Myocyte (in vitro differentiated cells): ENCODE results near the gene INTS1. TPM values are rescaled to one million over a fixed set of nuclear protein-coding genes. Genes with fewer than 3 reads are reported as not detected.

Experiments used
- DNase-seq: peaks from one replicate; pipeline ENCODE4 v3.0.0-alpha.2; 2012; ENCODE audit warnings: low read depth
- total RNA-seq: library from RNA; depleted of rRNA; stranded (reverse); fragments of >200 nt; gene quantifications from 2 replicates; pipeline ENCODE4 v1.2.3, GENCODE V29; 2014

INTS1 gene
- total RNA-seq, 1 donor from 2014 or later, result 52.7 TPM

GRCh38 chr7:1466524-1467271 lies 37.5 kb downstream of the INTS1 start:
- DNase-seq, result peak; percentile 92

- no peak for DNase-seq
These were observed 39.5 kb downstream of the INTS1 start for GRCh38 chr7:1464694-1465093.

GRCh38 chr7:1463676-1464223 lies 40.4 kb downstream of the INTS1 start:
- DNase-seq, result no peak

GRCh38 chr7:1461646-1462375 lies 42.4 kb downstream of the INTS1 start:
- DNase-seq, result no peak

GRCh38 chr7:1460821-1461645 lies 43.2 kb downstream of the INTS1 start:
- peak; percentile 84 for DNase-seq

- DNase-seq, result peak; percentile 15
These were observed 44.0 kb downstream of the INTS1 start for GRCh38 chr7:1459920-1460820.

- DNase-seq, result peak; percentile 100
These were observed 44.7 kb downstream of the INTS1 start for GRCh38 chr7:1459512-1459892.

GRCh38 chr7:1458683-1459511 lies 45.3 kb downstream of the INTS1 start, which contains the start of gene MICALL2:
Gene MICALL2 (minus strand): TSS chr7:1459470. CDS start chr7:1459326, 144 bp downstream.
- peak; percentile 95 for DNase-seq

GRCh38 chr7:1457949-1458682 lies 46.1 kb downstream of the INTS1 start:
- peak; percentile 50 for DNase-seq

GRCh38 chr7:1457059-1457948 lies 46.9 kb downstream of the INTS1 start:
- DNase-seq, result no peak

GRCh38 chr7:1455955-1456354 lies 48.2 kb downstream of the INTS1 start:
- no peak for DNase-seq

GRCh38 chr7:1455241-1455939 lies 48.8 kb downstream of the INTS1 start:
- DNase-seq, result no peak

GRCh38 chr7:1454542-1454941 lies 49.6 kb downstream of the INTS1 start:
- DNase-seq, result no peak

- DNase-seq, result no peak
These were observed 52.0 kb downstream of the INTS1 start for GRCh38 chr7:1452205-1452604.

GRCh38 chr7:1450987-1451386 lies 53.2 kb downstream of the INTS1 start:
- no peak for DNase-seq

GRCh38 chr7:1450431-1450830 lies 53.8 kb downstream of the INTS1 start:
- no peak for DNase-seq

GRCh38 chr7:1449951-1450350 lies 54.2 kb downstream of the INTS1 start:
- DNase-seq, result no peak
